ENCODE data around the gene OTOGL. TPM values are rescaled to one million over a fixed set of nuclear protein-coding genes. Genes with fewer than 3 reads are reported as not detected.
"Not testable (repeated sequence)": the region's sequence is repeated elsewhere in the genome, so short reads cannot be mapped to it uniquely, and the experiment has no call there.

OTOGL gene
- total and polyA plus RNA-seq, 2 experiments from 2014 or later, result 6.4 to 15.0 TPM

DNA sequence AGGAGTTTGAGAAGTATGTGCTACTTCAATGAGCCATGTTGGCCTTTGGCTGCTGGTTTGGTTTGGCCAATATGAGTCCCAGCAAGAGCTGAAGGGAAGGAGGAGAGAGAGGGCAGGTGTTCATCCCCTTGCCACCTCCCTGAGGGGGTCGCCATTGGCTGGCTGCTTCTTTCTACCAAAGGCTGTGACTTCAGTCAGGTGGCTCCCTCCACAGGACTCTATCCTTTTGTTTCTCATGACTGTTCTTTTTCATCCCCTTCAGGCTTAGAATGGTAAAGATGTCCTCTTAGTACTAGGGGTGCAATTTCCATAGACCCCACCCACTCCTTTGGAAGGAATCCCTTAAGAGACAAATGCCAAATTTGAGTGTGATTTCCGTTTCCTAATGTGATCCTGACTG is 31.2 kb upstream of the OTOGL start:
- no peak for DNase-seq (ENCODE audit: low read depth in 1 of 2, low spot score in 1 of 2)
- no peak overlapping the region for H3K27ac ChIP-seq

DNA sequence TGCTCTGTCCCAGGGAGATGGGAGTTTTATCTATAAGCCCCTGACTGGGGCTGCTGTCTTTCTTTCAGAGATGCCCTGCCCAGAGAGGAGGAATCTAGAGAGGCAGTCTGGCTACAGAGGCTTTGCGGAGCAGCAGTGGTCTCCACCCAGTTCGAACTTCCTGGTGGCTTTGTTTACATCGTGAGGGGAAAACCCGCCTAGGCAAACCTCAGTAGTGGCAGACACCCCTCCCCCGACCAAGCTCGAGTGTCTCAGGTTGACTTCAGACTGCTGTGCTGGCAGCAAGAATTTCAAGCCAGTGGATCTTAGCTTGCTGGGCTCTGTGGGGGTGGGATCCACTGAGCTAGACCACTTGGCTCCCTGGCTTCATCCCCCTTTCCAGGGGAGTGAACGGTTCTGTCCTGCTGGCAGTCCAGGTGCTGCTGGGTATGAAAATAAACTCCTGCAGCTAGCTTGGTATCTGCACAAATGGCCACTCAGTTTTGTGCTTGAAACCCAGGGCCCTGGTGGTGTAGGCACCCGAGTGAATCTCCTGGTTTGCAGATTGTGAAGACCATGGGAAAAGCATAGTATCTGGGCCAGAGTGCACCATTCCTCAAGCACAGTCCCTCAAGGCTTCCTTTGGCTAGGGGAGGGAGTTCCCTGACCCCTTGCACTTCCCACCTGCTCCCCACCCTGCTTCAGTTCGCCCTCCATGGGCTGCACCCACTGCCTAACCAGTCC is 15.3 kb upstream of the OTOGL start:
- not testable (repeated sequence) for H3K4me1 ChIP-seq (ENCODE audit: low read depth); H3K36me3 ChIP-seq; H3K27me3 ChIP-seq; H3K27ac ChIP-seq; H3K9me3 ChIP-seq (ENCODE audit: low read depth); H3K4me3 ChIP-seq; DNase-seq (ENCODE audit: low read depth in 1 of 2, low spot score in 1 of 2)

More for the DNA sequence above, 31.2 kb upstream of the OTOGL start:
- Histone ChIP-seq H3K27me3 (no peaks in the 10 kb centered on the region), H3K9me3 (ENCODE audit: low read depth) (no peaks in the 10 kb centered on the region), H3K4me3 (no peak overlapping the region), H3K36me3 (no peaks in the 10 kb centered on the region), H3K4me1 (ENCODE audit: low read depth) (no peaks in the 10 kb centered on the region)
- TF ChIP-seq, protein P1, sequence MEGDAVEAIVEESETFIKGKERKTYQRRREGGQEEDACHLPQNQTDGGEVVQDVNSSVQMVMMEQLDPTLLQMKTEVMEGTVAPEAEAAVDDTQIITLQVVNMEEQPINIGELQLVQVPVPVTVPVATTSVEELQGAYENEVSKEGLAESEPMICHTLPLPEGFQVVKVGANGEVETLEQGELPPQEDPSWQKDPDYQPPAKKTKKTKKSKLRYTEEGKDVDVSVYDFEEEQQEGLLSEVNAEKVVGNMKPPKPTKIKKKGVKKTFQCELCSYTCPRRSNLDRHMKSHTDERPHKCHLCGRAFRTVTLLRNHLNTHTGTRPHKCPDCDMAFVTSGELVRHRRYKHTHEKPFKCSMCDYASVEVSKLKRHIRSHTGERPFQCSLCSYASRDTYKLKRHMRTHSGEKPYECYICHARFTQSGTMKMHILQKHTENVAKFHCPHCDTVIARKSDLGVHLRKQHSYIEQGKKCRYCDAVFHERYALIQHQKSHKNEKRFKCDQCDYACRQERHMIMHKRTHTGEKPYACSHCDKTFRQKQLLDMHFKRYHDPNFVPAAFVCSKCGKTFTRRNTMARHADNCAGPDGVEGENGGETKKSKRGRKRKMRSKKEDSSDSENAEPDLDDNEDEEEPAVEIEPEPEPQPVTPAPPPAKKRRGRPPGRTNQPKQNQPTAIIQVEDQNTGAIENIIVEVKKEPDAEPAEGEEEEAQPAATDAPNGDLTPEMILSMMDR (IDR thresholded peaks at IDR 0.05; ENCODE audit: low read depth, low read length), result no peak

GRCh38 chr12:80086025-80086424 is 13.3 kb upstream of the OTOGL start:
- Histone ChIP-seq H3K27ac (no peak overlapping the region), H3K4me3 (no peak overlapping the region), H3K9me3 (ENCODE audit: low read depth) (no peaks in the 10 kb centered on the region), H3K36me3 (no peaks in the 10 kb centered on the region), H3K27me3 (no peaks in the 10 kb centered on the region), H3K4me1 (ENCODE audit: low read depth) (no peaks in the 10 kb centered on the region)
- no peak for DNase-seq (ENCODE audit: low read depth in 1 of 2, low spot score in 1 of 2)
- TF ChIP-seq, protein P1 (IDR thresholded peaks at IDR 0.05; ENCODE audit: low read depth, low read length), result no peak

DNA sequence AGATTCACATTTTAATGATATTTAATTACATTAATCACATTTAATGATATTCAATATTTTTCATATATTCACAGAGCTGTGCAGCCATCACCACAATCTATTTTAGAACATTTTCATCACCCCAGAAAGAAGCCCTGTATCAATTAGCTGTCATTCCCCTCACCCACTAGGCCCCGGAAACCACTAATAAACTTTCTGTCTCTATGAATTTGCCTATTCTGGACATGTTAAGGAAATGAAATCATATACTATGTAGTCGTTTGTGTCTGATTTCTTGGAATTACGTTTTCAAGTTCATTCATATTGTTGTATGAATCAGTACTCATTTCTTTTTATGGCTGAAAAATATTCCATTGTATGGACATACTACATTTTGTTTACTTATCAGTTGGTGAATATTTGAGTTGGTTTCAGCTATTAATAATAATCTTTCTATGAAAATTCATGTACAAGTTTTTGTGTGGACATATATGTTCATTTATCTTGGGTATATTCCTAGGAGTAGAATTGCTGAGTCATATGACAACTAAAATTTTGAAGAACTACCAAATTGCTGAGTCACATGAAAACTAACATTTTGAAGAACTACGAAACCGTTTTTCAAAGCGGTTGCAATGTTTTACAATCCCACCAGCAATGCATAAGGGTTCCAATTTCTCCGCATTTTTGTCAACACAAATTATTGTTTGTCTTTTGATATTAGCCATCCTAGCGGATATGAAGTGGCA is 11.7 kb upstream of the OTOGL start:
- no peak overlapping the region for H3K4me3 ChIP-seq
- no peaks in the 10 kb centered on the region for H3K4me1 ChIP-seq (ENCODE audit: low read depth)
- H3K9me3 ChIP-seq (ENCODE audit: low read depth), result no peaks in the 10 kb centered on the region
- no peak overlapping the region for H3K27ac ChIP-seq
- DNase-seq (ENCODE audit: low read depth in 1 of 2, low spot score in 1 of 2), result no peak
- TF ChIP-seq, protein P1 (IDR thresholded peaks at IDR 0.05; ENCODE audit: low read depth, low read length), result no peak
- H3K36me3 ChIP-seq, result no peaks in the 10 kb centered on the region
- H3K27me3 ChIP-seq, result no peaks in the 10 kb centered on the region

- H3K9me3 ChIP-seq (ENCODE audit: low read depth), result no peaks in the 10 kb centered on the region
- H3K36me3 ChIP-seq, result no peaks in the 10 kb centered on the region
- H3K27ac ChIP-seq, result no peak overlapping the region
- H3K4me3 ChIP-seq, result no peak overlapping the region
- no peaks in the 10 kb centered on the region for H3K4me1 ChIP-seq (ENCODE audit: low read depth)
- DNase-seq (ENCODE audit: low read depth in 1 of 2, low spot score in 1 of 2), result no peak
- H3K27me3 ChIP-seq, result no peaks in the 10 kb centered on the region
- TF ChIP-seq, protein P1 (IDR thresholded peaks at IDR 0.05; ENCODE audit: low read depth, low read length), result no peak
Observed at GRCh38 chr12:80100591-80100990, 1.3 kb downstream of the OTOGL start.

DNA sequence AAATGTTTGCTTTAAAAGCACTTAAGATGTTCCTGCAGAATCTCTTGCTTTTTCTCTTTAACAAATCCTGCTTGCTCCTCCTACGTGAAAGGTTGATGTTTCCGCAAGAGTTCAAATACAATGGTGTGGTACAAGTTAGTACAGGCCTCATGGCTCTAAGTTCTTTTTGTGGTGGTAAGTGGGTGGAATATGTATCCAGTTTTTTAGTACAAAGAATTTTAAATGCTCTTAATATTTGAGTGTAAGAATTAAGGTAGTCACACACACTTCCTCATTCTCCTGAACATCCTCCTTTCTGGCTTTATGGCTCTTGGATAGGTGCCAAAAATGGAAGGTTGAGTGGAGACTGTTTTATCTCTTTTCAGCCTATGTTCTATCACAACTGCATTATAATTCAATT is 1.8 kb downstream of the OTOGL start:
- H3K27ac ChIP-seq, result no peak overlapping the region
- H3K36me3 ChIP-seq, result no peaks in the 10 kb centered on the region
- H3K4me1 ChIP-seq (ENCODE audit: low read depth), result no peaks in the 10 kb centered on the region
- H3K9me3 ChIP-seq (ENCODE audit: low read depth), result no peaks in the 10 kb centered on the region
- H3K4me3 ChIP-seq, result no peak overlapping the region
- TF ChIP-seq, protein P1 (IDR thresholded peaks at IDR 0.05; ENCODE audit: low read depth, low read length), result no peak
- no peak for DNase-seq (ENCODE audit: low read depth in 1 of 2, low spot score in 1 of 2)
- no peaks in the 10 kb centered on the region for H3K27me3 ChIP-seq

Measured in cardiac muscle cell (in vitro differentiated cells and primary cell).